Measurements from ENCODE around the gene LTB4R2.
"Not testable (repeated sequence)": the region's sequence is repeated elsewhere in the genome, so short reads cannot be mapped to it uniquely, and the experiment has no call there.

The LTB4R2 gene

DNA sequence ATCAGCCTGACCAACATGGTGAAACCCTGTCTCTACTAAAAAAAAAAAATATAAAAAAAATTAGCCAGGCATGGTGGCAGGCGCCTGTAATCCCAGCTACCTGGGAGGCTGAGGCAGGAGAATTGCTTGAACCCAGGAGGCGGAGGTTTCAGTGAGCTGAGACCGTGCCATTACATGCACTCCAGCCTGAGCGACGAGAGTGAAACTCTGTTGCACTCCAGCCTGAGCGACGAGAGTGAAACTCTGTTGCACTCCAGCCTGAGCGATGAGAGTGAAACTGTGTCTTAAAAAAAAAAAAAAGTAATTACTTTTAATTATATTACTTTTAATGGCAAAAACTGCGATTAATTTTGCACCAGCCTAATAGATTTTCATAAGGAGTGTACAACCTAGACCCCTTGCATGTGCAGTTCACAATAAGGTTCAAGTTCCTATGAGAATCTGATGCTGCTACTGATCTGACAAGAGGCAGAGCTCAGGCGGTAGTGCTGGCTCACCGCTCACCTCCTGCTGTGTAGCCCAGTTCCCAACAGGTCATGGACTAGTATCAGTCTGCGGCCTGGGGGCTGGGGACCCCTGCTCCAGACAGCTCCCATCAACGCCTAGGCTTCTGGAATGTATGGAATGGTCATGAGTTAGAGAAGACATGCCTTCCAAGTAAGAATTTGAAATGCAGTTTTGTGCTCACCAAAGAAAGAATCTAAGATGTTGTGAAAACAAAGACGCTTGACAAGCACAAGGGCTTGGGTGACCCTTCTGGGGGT lies 11.5 kb downstream of the LTB4R2 start:
- no peak for DNase-seq

- no peak for DNase-seq
These were observed 12.7 kb downstream of the LTB4R2 start for GRCh38 chr14:24322672-24323071.

DNA sequence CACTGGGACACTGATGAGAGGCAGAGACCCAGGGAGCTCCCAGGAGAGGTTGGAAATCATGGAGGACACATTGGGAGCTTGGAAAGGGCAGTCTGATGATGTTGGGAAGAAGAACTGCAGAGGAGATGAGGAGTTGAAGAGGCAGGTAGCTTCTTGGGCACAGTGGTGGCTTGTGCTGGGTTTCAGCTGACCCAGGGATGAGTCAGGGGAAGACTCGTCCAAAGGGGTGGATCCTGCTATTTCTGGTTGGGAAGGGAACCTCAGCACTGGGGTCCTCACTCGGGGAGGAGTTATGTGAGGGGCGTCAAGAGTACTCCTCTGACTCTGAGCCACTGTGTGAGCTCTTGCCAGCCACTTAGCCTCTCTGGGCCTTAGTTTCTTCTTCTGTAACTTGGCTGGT lies 13.4 kb downstream of the LTB4R2 start:
- no peak for DNase-seq

DNA sequence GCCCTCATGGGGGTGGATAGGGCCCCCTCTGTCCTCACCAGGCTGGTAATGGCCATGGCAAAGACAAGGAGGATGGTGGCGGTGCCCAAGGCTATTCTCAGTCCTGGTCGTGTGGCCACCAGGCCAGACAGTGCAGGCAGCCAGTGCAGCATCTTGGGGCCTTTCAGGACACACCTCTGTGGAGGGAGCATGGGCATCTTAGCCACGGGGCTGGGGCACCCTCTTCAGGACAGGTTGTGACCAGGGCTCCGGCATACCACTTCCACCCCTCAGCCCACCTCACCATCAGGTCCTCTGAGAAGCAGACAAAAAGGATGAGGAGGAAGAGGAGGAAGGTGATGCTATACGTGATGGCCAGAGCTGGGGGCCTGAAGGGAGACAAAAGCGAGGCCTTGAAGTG lies 14.1 kb downstream of the LTB4R2 start:
- DNase-seq: no peak

- DNase-seq: no peak
These were observed 15.1 kb downstream of the LTB4R2 start for GRCh38 chr14:24325041-24325530.

- no peak for DNase-seq
These were observed 16.0 kb downstream of the LTB4R2 start for GRCh38 chr14:24325963-24326362.

GRCh38 chr14:24327303-24327702 lies 17.4 kb downstream of the LTB4R2 start:
- no peak for DNase-seq

DNA sequence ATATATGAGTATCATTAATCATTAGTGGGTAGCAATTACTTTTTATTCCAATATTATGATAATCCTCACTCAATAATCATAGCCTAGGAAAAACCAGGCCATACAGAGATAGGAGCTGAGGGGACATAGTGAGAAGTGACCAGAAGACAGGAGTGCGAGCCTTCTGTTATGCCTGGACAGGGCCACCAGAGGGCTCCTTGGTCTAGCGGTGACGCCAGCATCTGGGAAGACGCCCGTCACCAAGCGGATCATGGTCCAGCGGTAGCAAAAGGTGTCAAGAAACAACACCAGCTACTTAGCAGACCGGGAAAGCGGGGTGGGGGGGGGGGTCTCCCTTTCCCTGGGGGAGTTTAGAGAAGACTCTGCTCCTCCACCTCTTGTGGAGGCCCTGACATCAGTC lies 18.0 kb downstream of the LTB4R2 start:
- DNase-seq: not testable (repeated sequence)

GRCh38 chr14:24329073-24329663 lies 19.2 kb downstream of the LTB4R2 start:
- DNase-seq: no peak

DNA sequence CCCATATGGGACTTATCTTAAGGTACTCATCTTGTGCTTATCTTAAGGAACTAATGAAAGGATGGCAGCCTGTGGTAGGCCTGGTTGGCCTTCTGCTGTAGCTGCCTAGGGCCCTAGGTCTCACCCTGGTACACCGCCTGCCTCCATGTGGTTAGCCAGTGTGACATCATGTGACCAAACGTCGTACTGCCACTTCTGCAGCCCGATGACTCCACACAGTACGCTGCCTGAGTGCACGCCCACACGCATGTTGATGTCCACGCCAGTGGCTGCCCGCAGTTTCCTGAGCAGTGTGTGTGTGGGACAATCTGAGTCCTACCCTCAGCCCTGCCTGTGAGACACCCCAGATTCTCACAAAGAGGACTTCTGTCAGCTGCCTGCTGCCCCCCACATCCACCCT lies 19.8 kb downstream of the LTB4R2 start:
- DNase-seq: no peak

GRCh38 chr14:24330973-24331674 lies 21.2 kb downstream of the LTB4R2 start:
- no peak for DNase-seq

DNA sequence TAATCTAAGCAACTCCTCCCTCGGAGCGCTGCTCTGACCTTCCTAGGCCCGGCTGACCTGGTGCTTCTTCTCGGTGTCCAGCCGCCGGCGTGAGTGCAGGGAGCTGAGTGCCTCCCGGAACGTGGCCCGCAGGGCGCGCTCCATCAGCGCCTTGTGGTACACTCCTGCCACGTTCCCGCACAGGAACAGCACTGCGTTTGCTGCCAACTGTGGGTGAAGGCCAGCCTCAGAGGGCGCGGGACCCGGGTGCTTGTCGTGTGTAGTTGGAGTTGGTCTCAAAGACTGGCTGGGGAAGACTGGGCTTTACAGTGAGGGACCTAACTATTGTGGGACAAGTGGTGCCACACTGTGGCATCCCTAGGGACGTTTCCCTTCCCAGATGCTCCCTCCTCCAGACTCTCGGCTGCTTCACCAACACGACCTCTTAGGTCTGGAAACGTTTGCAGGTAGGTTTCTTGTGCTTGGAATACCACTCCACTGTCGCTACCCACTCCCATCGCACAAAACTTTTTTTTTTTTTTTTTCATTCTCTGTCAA lies 21.9 kb downstream of the LTB4R2 start:
- no peak for DNase-seq

GRCh38 chr14:24332268-24332993 lies 22.5 kb downstream of the LTB4R2 start:
- no peak for DNase-seq

GRCh38 chr14:24334431-24335291 lies 24.7 kb downstream of the LTB4R2 start, which contains the start of gene ADCY4:
TSS of gene ADCY4 (minus strand) at chr14:24335071. CDS start at chr14:24334652, 419 bp downstream.
- no peak for DNase-seq

DNA sequence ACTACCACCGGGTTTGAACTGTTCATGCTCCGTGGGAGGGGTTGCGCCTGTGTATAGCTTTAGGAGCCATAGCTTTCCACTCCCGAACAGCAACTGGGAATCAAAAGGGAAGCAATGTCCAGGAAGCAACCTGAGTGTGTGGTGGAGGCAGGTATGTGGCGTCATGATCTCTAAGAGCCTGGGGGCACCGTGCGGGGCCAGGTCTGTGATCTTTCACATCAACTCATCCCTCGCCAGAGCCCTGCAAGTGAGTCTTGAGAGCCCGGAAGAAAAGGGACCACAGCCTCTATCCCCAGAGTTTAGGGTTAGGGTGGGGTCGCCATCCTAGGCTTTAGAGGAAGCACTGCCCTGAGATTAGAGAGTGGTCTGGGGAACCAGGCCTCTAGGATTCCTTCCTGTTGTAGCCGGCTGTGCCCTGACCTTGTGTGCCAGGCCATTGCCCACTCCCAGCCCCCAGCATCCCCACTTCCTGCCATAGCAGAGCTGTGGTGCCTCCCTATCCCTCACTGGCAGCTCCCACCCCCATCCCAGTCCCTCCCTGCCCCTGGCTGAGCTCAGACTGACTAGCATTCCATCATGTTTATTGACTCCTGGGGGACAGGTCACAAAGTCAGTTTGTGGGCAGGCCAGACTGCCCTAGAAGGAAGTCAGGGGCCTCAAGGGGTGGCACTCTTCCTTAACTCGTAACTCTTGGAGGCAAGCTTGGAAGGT lies 25.7 kb downstream of the LTB4R2 start:
- no peak for DNase-seq

DNA sequence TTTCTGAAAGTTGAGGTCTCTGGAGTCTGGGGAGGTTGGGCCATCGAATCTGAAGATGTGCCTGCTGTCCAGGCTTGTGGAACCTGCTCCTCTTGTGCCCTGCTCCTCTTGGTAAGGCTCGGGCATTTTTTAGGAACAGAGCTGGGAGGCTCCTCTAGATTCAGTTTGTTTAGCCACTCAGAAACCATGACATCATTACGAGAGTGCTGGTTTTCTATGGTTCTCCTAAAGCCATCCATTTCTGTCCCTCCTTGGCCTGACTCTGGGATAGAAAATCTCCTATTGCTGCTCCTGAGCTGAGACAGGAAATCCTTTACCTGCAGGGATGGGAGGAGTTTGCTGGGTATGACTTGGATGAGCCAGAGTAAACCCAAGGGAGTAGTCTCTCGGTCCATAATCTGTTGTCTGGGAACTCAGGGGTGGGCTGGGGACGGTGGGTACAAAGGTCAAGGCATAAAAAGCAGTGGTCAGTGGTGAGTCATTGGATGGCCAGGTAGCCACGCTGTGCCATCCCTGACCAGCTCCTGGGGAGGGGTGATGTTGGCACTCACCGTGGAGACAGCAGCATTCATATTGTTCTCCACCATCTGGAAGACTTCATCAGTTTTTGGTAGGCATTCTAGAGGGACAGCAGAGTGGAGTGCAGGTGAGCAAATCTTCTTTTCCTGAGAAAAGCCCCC lies 27.3 kb downstream of the LTB4R2 start:
- DNase-seq: no peak

DNA sequence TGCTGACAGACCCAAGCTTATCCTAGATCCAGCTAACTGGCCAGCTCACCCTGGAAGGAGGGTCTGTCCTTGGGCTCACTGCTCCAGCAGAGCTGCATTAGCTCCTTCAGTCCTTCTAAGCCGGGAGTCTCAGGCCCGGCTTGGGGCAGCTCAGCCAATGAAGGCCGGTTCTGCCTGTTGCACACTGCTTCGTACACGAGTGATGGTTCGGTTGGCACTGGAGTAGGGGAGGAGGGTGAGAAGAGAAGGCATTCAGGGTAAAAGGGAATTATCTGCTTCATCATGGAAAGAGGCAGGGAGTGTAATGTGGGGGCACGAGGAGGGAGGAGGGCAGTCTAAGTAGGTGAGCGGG lies 27.9 kb downstream of the LTB4R2 start:
- DNase-seq: no peak

DNA sequence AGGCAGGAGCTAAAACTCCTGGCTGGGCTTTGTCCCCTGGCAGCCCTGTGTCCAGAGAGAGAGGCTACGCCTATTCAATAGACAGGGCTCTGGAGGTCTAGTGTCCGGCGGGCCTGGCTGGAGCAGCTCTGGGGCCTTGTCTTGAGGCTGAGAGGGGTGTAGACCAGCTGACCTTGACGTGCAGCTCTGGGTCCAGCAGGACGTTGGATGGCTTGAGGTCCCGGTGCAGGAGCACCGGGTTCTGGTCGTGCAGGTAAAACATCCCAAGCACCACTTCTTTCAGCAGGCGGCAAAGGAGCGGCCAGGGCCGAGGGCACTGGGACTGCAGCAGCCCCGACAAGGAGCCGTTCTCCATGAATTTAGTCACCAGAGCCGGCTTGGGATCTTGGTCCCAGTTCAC lies 28.9 kb downstream of the LTB4R2 start:
- DNase-seq: no peak

DNA sequence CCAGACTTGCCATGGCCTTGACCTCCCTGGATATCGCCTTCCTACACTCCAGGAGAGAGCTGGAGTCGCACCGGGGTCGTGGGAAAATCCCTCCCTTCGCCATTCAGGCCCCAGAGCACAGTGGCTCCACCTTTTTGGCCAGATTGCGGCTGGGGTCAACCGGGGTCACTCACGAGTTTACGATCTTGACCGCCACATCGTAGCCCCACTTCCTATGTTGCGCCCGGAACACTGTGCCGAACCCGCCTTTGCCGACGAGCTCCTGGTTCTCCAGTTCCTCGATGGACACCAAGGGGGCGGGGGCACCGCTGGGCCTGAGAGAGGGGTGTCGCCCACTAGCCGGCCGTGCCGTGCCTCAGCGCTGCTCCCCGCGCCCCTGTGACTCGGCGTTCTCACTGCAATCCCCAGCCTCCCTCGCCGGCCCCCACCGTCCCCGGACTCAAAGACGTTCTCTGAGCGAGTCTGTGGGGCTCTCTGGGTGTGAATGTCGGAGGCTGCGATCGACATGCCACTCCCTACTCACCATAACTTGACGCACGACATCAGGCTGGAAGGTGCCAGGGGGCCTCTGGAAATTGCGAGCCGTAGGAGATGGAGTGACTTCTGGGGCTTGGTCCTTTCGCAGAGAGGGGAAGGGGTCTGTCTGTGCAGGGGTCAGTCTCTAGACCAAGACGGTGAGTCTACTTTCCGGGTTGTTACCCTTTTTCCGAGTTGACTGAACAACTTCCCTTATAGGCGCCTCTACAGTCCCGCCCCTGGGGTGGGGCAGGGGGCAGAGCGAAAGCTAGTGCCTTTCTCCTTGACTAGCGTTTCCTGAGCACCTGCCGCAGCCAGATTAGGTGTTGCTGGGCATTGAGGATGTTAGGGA lies 29.6 kb downstream of the LTB4R2 start, which contains the start of gene RIPK3:
RIPK3 (minus strand) TSS at position 708 of the 868 bp plus-strand sequence; CDS start at position 543, 165 bp downstream.
- DNase-seq: no peak

Data from cerebellar nuclear complex (tissue), 1 donor.